Activated CD8-positive, alpha-beta memory T cell treated with anti-CD3 and anti-CD28 coated beads, Interleukin-2, amount 10 ng/mL, durations not matched to agents 7 days and 5 days (primary cell): Measurements from ENCODE around the gene TBL1X. TPM values are rescaled to one million over a fixed set of nuclear protein-coding genes. Genes with fewer than 3 reads are reported as not detected.

Experiments
- ATAC-seq: fragments of 150-1000 bp; cut with Tn5 transposase; one replicate; pipeline ENCODE4 v1.10.0; 2021; ENCODE audit warnings: moderate library complexity
- CTCF ChIA-PET: fragments of 350-600 bp; sonication (Branson Sonifier 250); formaldehyde crosslinking; loops from one replicate; lab custom pipeline; 2021; ENCODE audit warnings: antibody characterized with exemption; lab: Charles Lee
- DNase-seq: peaks from one replicate; pipeline ENCODE4 v3.0.0-alpha.2; 2020
- H3K27ac Mint-ChIP-seq: one replicate; pipeline ENCODE4 v1.8.0; 2021; ENCODE audit warnings: mild to moderate bottlenecking, mixed read lengths
- H3K27me3 Mint-ChIP-seq: one replicate; pipeline ENCODE4 v1.8.0; 2021; ENCODE audit warnings: mixed read lengths
- H3K36me3 Mint-ChIP-seq: one replicate; pipeline ENCODE4 v1.8.0; 2021; ENCODE audit warnings: mild to moderate bottlenecking, mixed read lengths
- H3K4me1 Mint-ChIP-seq: one replicate; pipeline ENCODE4 v1.8.0; 2021; ENCODE audit warnings: mixed read lengths
- H3K4me3 Mint-ChIP-seq: one replicate; pipeline ENCODE4 v1.8.0; 2021; ENCODE audit warnings: mild to moderate bottlenecking, moderate library complexity, mixed read lengths
- H3K9me3 Mint-ChIP-seq: one replicate; pipeline ENCODE4 v1.8.0; 2022; ENCODE audit warnings: low read depth, mixed read lengths
- total RNA-seq, 2 experiments: library from RNA; stranded (reverse); gene quantifications; one replicate each; pipeline ENCODE4 v1.2.3, GENCODE V29; 2021

The TBL1X gene
- total RNA-seq, 2 experiments from 2014 or later, result 33.2 to 35.5 TPM

- CTCF ChIA-PET, result no interaction called here
- H3K36me3 Mint-ChIP-seq, result peaks cover 13% of the 10 kb centered on the region
- no peak overlapping the region for H3K4me3 Mint-ChIP-seq
- ATAC-seq, result no peak
- H3K27me3 Mint-ChIP-seq, result no peaks in the 10 kb centered on the region
- H3K27ac Mint-ChIP-seq, result no peak overlapping the region
- no peak for DNase-seq
- H3K4me1 Mint-ChIP-seq, result peaks cover 2% of the 10 kb centered on the region
- H3K9me3 Mint-ChIP-seq, result no peaks in the 10 kb centered on the region
Observed at GRCh38 chrX:9493936-9494335, 29.1 kb downstream of the TBL1X start.

GRCh38 chrX:9494771-9495170 lies 29.9 kb downstream of the TBL1X start:
- peaks cover 11% of the 10 kb centered on the region for H3K36me3 Mint-ChIP-seq
- CTCF ChIA-PET, result no interaction called here
- H3K4me3 Mint-ChIP-seq, result no peak overlapping the region
- DNase-seq, result no peak
- H3K9me3 Mint-ChIP-seq, result no peaks in the 10 kb centered on the region
- no peak for ATAC-seq
- H3K4me1 Mint-ChIP-seq, result peaks cover 2% of the 10 kb centered on the region
- no peak overlapping the region for H3K27ac Mint-ChIP-seq
- H3K27me3 Mint-ChIP-seq, result no peaks in the 10 kb centered on the region

GRCh38 chrX:9495496-9495895 lies 30.6 kb downstream of the TBL1X start:
- CTCF ChIA-PET, result no interaction called here
- DNase-seq (no peak), ATAC-seq (no peak)
- Mint-ChIP-seq H3K27me3 (no peaks in the 10 kb centered on the region), H3K4me3 (no peak overlapping the region), H3K36me3 (peaks cover 11% of the 10 kb centered on the region), H3K9me3 (no peaks in the 10 kb centered on the region), H3K27ac (no peak overlapping the region), H3K4me1 (peaks cover 2% of the 10 kb centered on the region)

- Mint-ChIP-seq H3K27ac (no peak overlapping the region), H3K9me3 (no peaks in the 10 kb centered on the region), H3K4me1 (peaks cover 2% of the 10 kb centered on the region), H3K36me3 (peaks cover 25% of the 10 kb centered on the region), H3K27me3 (no peaks in the 10 kb centered on the region), H3K4me3 (no peak overlapping the region)
- CTCF ChIA-PET, result no interaction called here
- no peak for DNase-seq
- ATAC-seq, result no peak
Observed at GRCh38 chrX:9498236-9498635, 33.4 kb downstream of the TBL1X start.

- no peaks in the 10 kb centered on the region for H3K9me3 Mint-ChIP-seq
- no peaks in the 10 kb centered on the region for H3K4me1 Mint-ChIP-seq
- H3K27ac Mint-ChIP-seq, result no peak overlapping the region
- H3K27me3 Mint-ChIP-seq, result no peaks in the 10 kb centered on the region
- ATAC-seq, result no peak
- CTCF ChIA-PET, result no interaction called here
- H3K36me3 Mint-ChIP-seq, result peaks cover 35% of the 10 kb centered on the region
- no peak overlapping the region for H3K4me3 Mint-ChIP-seq
- no peak for DNase-seq
Observed at GRCh38 chrX:9500584-9500983, 35.7 kb downstream of the TBL1X start.

GRCh38 chrX:9501362-9501761 lies 36.5 kb downstream of the TBL1X start:
- peaks cover 35% of the 10 kb centered on the region for H3K36me3 Mint-ChIP-seq
- no peaks in the 10 kb centered on the region for H3K4me1 Mint-ChIP-seq
- no peak for ATAC-seq
- no peak overlapping the region for H3K27ac Mint-ChIP-seq
- no peaks in the 10 kb centered on the region for H3K27me3 Mint-ChIP-seq
- H3K9me3 Mint-ChIP-seq, result no peaks in the 10 kb centered on the region
- no peak overlapping the region for H3K4me3 Mint-ChIP-seq
- no peak for DNase-seq
- CTCF ChIA-PET, result no interaction called here

- DNase-seq (no peak), ATAC-seq (no peak)
- Mint-ChIP-seq H3K4me1 (no peaks in the 10 kb centered on the region), H3K27me3 (no peaks in the 10 kb centered on the region), H3K36me3 (peaks cover 35% of the 10 kb centered on the region), H3K4me3 (no peak overlapping the region), H3K9me3 (no peaks in the 10 kb centered on the region), H3K27ac (no peak overlapping the region)
- CTCF ChIA-PET, result interaction anchor here (0.5 kb wide), 1 partner anchor 38 kb away, joined by 3 read pairs; no protein-coding TSS in a partner anchor
Observed at GRCh38 chrX:9503261-9503660, 38.4 kb downstream of the TBL1X start.

- no peak overlapping the region for H3K27ac Mint-ChIP-seq
- ATAC-seq (no peak), DNase-seq (no peak)
- peaks cover 35% of the 10 kb centered on the region for H3K36me3 Mint-ChIP-seq
- H3K27me3 Mint-ChIP-seq, result no peaks in the 10 kb centered on the region
- H3K4me3 Mint-ChIP-seq, result no peak overlapping the region
- CTCF ChIA-PET, result no interaction called here
- H3K4me1 Mint-ChIP-seq, result peaks cover 9% of the 10 kb centered on the region
- H3K9me3 Mint-ChIP-seq, result peaks cover 4% of the 10 kb centered on the region
Observed at GRCh38 chrX:9510366-9510765, 45.5 kb downstream of the TBL1X start.

GRCh38 chrX:9510980-9511379 lies 46.1 kb downstream of the TBL1X start:
- ATAC-seq (no peak), DNase-seq (no peak)
- H3K27me3 Mint-ChIP-seq, result no peaks in the 10 kb centered on the region
- H3K27ac Mint-ChIP-seq, result no peak overlapping the region
- no peak overlapping the region for H3K4me3 Mint-ChIP-seq
- H3K9me3 Mint-ChIP-seq, result peaks cover 4% of the 10 kb centered on the region
- CTCF ChIA-PET, result no interaction called here
- peaks cover 15% of the 10 kb centered on the region for H3K4me1 Mint-ChIP-seq
- H3K36me3 Mint-ChIP-seq, result peaks cover 32% of the 10 kb centered on the region

GRCh38 chrX:9515489-9515888 lies 50.6 kb downstream of the TBL1X start:
- DNase-seq, result no peak
- no peak overlapping the region for H3K4me3 Mint-ChIP-seq

GRCh38 chrX:9515973-9516538 lies 51.2 kb downstream of the TBL1X start:
- Mint-ChIP-seq H3K4me1 (peaks cover 26% of the 10 kb centered on the region), H3K27ac (peak overlapping the region; percentile 49), H3K27me3 (no peaks in the 10 kb centered on the region), H3K9me3 (peaks cover 4% of the 10 kb centered on the region), H3K4me3 (peak overlapping the region; percentile 8), H3K36me3 (peaks cover 19% of the 10 kb centered on the region)
- peak; percentile 39 for DNase-seq
- peak; percentile 57 for ATAC-seq
- CTCF ChIA-PET, result interaction anchor here (1.0 kb wide), 1 partner anchor 164 kb away, joined by 3 read pairs; no protein-coding TSS in a partner anchor

More at GRCh38 chrX:9515489-9515888, 50.6 kb downstream of the TBL1X start:
- Mint-ChIP-seq H3K36me3 (peaks cover 23% of the 10 kb centered on the region), H3K27ac (peak overlapping the region; percentile 24), H3K27me3 (no peaks in the 10 kb centered on the region), H3K4me1 (peaks cover 26% of the 10 kb centered on the region), H3K9me3 (peaks cover 4% of the 10 kb centered on the region)
- ATAC-seq, result no peak
- CTCF ChIA-PET, result interaction anchor here (1.0 kb wide), 1 partner anchor 163 kb away, joined by 3 read pairs; no protein-coding TSS in a partner anchor

GRCh38 chrX:9516635-9517034 lies 51.8 kb downstream of the TBL1X start:
- CTCF ChIA-PET, result interaction anchor here (1.0 kb wide), 1 partner anchor 164 kb away, joined by 3 read pairs; no protein-coding TSS in a partner anchor
- no peak overlapping the region for H3K4me3 Mint-ChIP-seq
- ATAC-seq, result no peak
- H3K9me3 Mint-ChIP-seq, result peaks cover 4% of the 10 kb centered on the region
- peaks cover 26% of the 10 kb centered on the region for H3K4me1 Mint-ChIP-seq
- DNase-seq, result no peak
- H3K27ac Mint-ChIP-seq, result no peak overlapping the region
- H3K27me3 Mint-ChIP-seq, result no peaks in the 10 kb centered on the region
- H3K36me3 Mint-ChIP-seq, result peaks cover 14% of the 10 kb centered on the region

- CTCF ChIA-PET, result no interaction called here
- H3K4me1 Mint-ChIP-seq, result peaks cover 26% of the 10 kb centered on the region
- H3K27me3 Mint-ChIP-seq, result no peaks in the 10 kb centered on the region
- no peak overlapping the region for H3K4me3 Mint-ChIP-seq
- DNase-seq (no peak), ATAC-seq (no peak)
- no peak overlapping the region for H3K27ac Mint-ChIP-seq
- H3K9me3 Mint-ChIP-seq, result peaks cover 4% of the 10 kb centered on the region
- peaks cover 13% of the 10 kb centered on the region for H3K36me3 Mint-ChIP-seq
Observed at GRCh38 chrX:9518051-9518450, 53.2 kb downstream of the TBL1X start.

GRCh38 chrX:9518889-9519288 lies 54.0 kb downstream of the TBL1X start:
- H3K4me3 Mint-ChIP-seq, result no peak overlapping the region
- ATAC-seq (no peak), DNase-seq (no peak)
- CTCF ChIA-PET, result no interaction called here
- H3K36me3 Mint-ChIP-seq, result peaks cover 8% of the 10 kb centered on the region
- H3K4me1 Mint-ChIP-seq, result peaks cover 26% of the 10 kb centered on the region
- no peak overlapping the region for H3K27ac Mint-ChIP-seq
- H3K9me3 Mint-ChIP-seq, result no peaks in the 10 kb centered on the region
- no peaks in the 10 kb centered on the region for H3K27me3 Mint-ChIP-seq
